ENCODE data around the gene INTS15. TPM values are rescaled to one million over a fixed set of nuclear protein-coding genes. Genes with fewer than 3 reads are reported as not detected.

Gene INTS15
- total and polyA plus RNA-seq, 9 of the 15 experiments (the other 6 are each of a cell fraction or from before 2014, with no cell fraction given): 0.52 to 28.9 (median 11.6) TPM

GRCh38 chr7:6589829-6590644, at the start of gene INTS15 (continued):
- TF ChIP-seq DLX4 (CRISPR knock-in tag; IDR thresholded peaks at IDR 0.05) (no peak), JUNB (CRISPR knock-in tag; conservative IDR thresholded peaks at IDR 0.05) (no peak), PTRF (tag; IDR thresholded peaks at IDR 0.05) (no peak), ZNF583 (CRISPR knock-in tag; IDR thresholded peaks at IDR 0.05) (0 out of 2 replicates have a peak, but pooled peaks have one; percentile 17), SP1 (CRISPR knock-in tag; IDR thresholded peaks at IDR 0.05) (no peak), SRF (CRISPR knock-in tag; IDR thresholded peaks at IDR 0.05) (0 out of 4 replicates have a peak, but pooled peaks of 1 of the 2 experiments have one; percentile 1), ETS2 (tag; IDR thresholded peaks at IDR 0.05; ENCODE audit: borderline replicate concordance, poor library complexity, severe bottlenecking) (no peak), NR1H2 (CRISPR knock-in tag; IDR thresholded peaks at IDR 0.05) (no peak), ZBTB34 (CRISPR knock-in tag; IDR thresholded peaks at IDR 0.05) (no peak), KDM4B (IDR thresholded peaks at IDR 0.05; ENCODE audit: borderline replicate concordance in 2 of 2, low read depth in 1 of 2) (no peak), HNRNPLL (IDR thresholded peaks at IDR 0.05; ENCODE audit: low read depth, low read length, poor library complexity, severe bottlenecking) (peak; percentile 50), PHF8 (IDR thresholded peaks at IDR 0.05; ENCODE audit: borderline replicate concordance, low read length) (peak; percentile 90; the same call in 1 of the 2 replicates), MTA3 (IDR thresholded peaks at IDR 0.05; ENCODE audit: borderline replicate concordance) (peak; percentile 98; the same call in 1 of the 2 replicates), U2AF2 (optimal IDR thresholded peaks at IDR 0.05; ENCODE audit: low read depth, low read length) (no peak), GABPA (tag; conservative IDR thresholded peaks at IDR 0.05; ENCODE audit: low read depth) (peak; percentile 92), ZNF436 (CRISPR knock-in tag; IDR thresholded peaks at IDR 0.05) (no peak), BDP1 (IDR thresholded peaks at IDR 0.05; ENCODE audit: insufficient read depth, insufficient read length) (no peak), EHMT2 (IDR thresholded peaks at IDR 0.05) (no peak), HDAC1 (IDR thresholded peaks at IDR 0.05) (peak in 1 of 2 experiments; percentile 80; a peak in 2 of 4 replicates), ZNF184 (CRISPR knock-in tag; IDR thresholded peaks at IDR 0.05) (no peak), SIX5 (IDR thresholded peaks at IDR 0.05; ENCODE audit: borderline replicate concordance in 1 of 2, insufficient read depth in 1 of 2, low read depth in 1 of 2, low read length in 2 of 2) (no peak), MCM2 (IDR thresholded peaks at IDR 0.05; ENCODE audit: low read depth) (no peak), CHCHD3 (CRISPR knock-in tag; IDR thresholded peaks at IDR 0.05) (no peak), BRF1 (IDR thresholded peaks at IDR 0.05; ENCODE audit: borderline replicate concordance, extremely low read depth, insufficient read length) (no peak), CHD1 (IDR thresholded peaks at IDR 0.05; ENCODE audit: low read length) (peak; percentile 81), PHF20 (IDR thresholded peaks at IDR 0.05; ENCODE audit: partially characterized antibody) (no peak), TCF3 (CRISPR knock-in tag; IDR thresholded peaks at IDR 0.05) (no peak), SMARCA5 (IDR thresholded peaks at IDR 0.05) (no peak), ZNF212 (CRISPR knock-in tag; IDR thresholded peaks at IDR 0.05) (no peak)

All from K562 (cell line).